PC-9 (cell line): ENCODE results near the gene OSBPL8. TPM values are rescaled to one million over a fixed set of nuclear protein-coding genes. Genes with fewer than 3 reads are reported as not detected.

ENCODE experiments used
- BruUV-seq: library from RNA; stranded (reverse); fragments of 400-500 nt; replicated peaks from 2 replicates; lab custom pipeline; 2021; lab: Mats Ljungman, UMichigan
- CTCF ChIA-PET: fragments of 300-600 bp; sonication (Branson Sonifier 250); formaldehyde crosslinking; loops from one replicate; lab custom pipeline; 2022; ENCODE audit warnings: antibody characterized with exemption; lab: Charles Lee
- POLR2A ChIA-PET: fragments of 300-600 bp; sonication (Branson Sonifier 250); formaldehyde crosslinking; loops from one replicate; lab custom pipeline; 2022; ENCODE audit warnings: antibody characterized with exemption; ENCODE audit not compliant: unreplicated experiment; lab: Charles Lee
- DNase-seq, 2 experiments: peaks; one replicate each; pipeline versions ENCODE4 v3.0.0 to v3.0.0-alpha.2; 2015 to 2022; ENCODE audit warnings: mixed read lengths in 1 of 2
- H2AFZ ChIP-seq: fragments of 200-600 bp; sonication (generic); 2 replicates; pipeline ENCODE4 v1.8.1; 2017; ENCODE audit warnings: antibody characterized with exemption
- H3F3A ChIP-seq: fragments of 200-600 bp; sonication (generic); 2 replicates; pipeline ENCODE4 v1.8.1; 2017; ENCODE audit warnings: antibody characterized with exemption, mild to moderate bottlenecking, low read depth; ENCODE audit not compliant: insufficient read depth
- H3K27ac ChIP-seq: fragments of 200-600 bp; sonication (generic); 2 replicates; pipeline ENCODE4 v1.6.1; 2016; ENCODE audit warnings: mixed run types
- H3K27me3 ChIP-seq: fragments of 200-600 bp; sonication (generic); 2 replicates; pipeline ENCODE4 v1.6.1; 2016; ENCODE audit warnings: low read depth, mixed run types; ENCODE audit not compliant: insufficient read depth
- H3K36me3 ChIP-seq: fragments of 200-600 bp; sonication (generic); 2 replicates; pipeline ENCODE4 v1.6.1; 2016; ENCODE audit warnings: low read depth, mixed run types
- H3K4me1 ChIP-seq: fragments of 200-600 bp; sonication (generic); replicated peaks from 2 replicates; pipeline ENCODE4 v1.6.1; 2016; ENCODE audit warnings: mixed run types; ENCODE audit not compliant: insufficient read depth
- H3K4me2 ChIP-seq: fragments of 200-600 bp; sonication (generic); 2 replicates; pipeline ENCODE4 v1.6.1; 2017; ENCODE audit warnings: mixed run types
- H3K4me3 ChIP-seq: fragments of 200-600 bp; sonication (generic); 2 replicates; pipeline ENCODE4 v1.6.1; 2016; ENCODE audit warnings: mixed run types
- H3K79me2 ChIP-seq: fragments of 200-600 bp; sonication (generic); 2 replicates; pipeline ENCODE4 v1.6.1; 2017; ENCODE audit warnings: low read depth, mixed run types
- H3K9me2 ChIP-seq: fragments of 200-600 bp; sonication (generic); 2 replicates; pipeline ENCODE4 v1.8.1; 2017; ENCODE audit warnings: mild to moderate bottlenecking; ENCODE audit not compliant: insufficient read depth
- H3K9me3 ChIP-seq: fragments of 200-600 bp; sonication (generic); 2 replicates; pipeline ENCODE4 v1.8.1; 2016; ENCODE audit warnings: low read depth; ENCODE audit not compliant: insufficient read depth
- H4K20me1 ChIP-seq: fragments of 200-600 bp; sonication (generic); 2 replicates; pipeline ENCODE4 v1.8.1; 2017; ENCODE audit not compliant: insufficient read depth
- EZH2 ChIP-seq: fragments of 200-600 bp; sonication (generic); IDR thresholded peaks from 2 replicates; pipeline ENCODE4 v1.8.0; 2017; ENCODE audit warnings: antibody characterized with exemption, low read depth
- intact Hi-C: fragments of 100-400 bp; cut with micrococcal nuclease; formaldehyde crosslinking; loops from one replicate; pipeline ENCODE4 v1.10.0; 2022; ENCODE audit not compliant: unreplicated experiment
- total RNA-seq: library from RNA; stranded (reverse); gene quantifications from 2 replicates; pipeline ENCODE4 v1.2.3, GENCODE V29; 2021
- TF ChIP-seq, protein P1 (sequence below): fragments of 200-600 bp; sonication (generic); conservative IDR thresholded peaks from 2 replicates; pipeline ENCODE4 v1.6.1; 2017; ENCODE audit warnings: mixed run types, antibody characterized with exemption, mild to moderate bottlenecking, moderate library complexity

The OSBPL8 gene
- total RNA-seq, 1 experiment from 2014 or later: 53.2 TPM

DNA sequence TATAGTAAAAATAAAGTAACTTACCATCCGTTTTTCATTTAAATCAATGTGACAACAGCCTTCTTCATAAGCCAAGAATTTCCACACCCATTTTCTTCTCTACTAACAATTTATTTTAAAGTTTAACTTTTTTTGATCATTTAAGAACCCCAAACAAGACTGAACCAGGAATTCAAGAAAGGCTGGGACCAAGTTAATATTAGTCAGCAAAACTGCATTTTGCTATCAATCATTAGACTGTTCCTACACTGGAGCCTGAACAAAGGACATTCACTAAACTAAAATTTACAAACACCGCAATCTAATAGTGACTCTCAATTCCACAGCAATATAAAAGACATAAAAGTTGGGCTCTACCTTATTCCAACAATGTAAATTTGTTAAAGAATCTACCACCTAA, 73.6 kb downstream of the OSBPL8 start:
- no peaks in the 10 kb centered on the region for H3K9me3 ChIP-seq
- no peak overlapping the region for H2AFZ ChIP-seq
- no peaks in the 10 kb centered on the region for H3F3A ChIP-seq
- no peak overlapping the region for H3K27ac ChIP-seq
- TF ChIP-seq, protein P1, sequence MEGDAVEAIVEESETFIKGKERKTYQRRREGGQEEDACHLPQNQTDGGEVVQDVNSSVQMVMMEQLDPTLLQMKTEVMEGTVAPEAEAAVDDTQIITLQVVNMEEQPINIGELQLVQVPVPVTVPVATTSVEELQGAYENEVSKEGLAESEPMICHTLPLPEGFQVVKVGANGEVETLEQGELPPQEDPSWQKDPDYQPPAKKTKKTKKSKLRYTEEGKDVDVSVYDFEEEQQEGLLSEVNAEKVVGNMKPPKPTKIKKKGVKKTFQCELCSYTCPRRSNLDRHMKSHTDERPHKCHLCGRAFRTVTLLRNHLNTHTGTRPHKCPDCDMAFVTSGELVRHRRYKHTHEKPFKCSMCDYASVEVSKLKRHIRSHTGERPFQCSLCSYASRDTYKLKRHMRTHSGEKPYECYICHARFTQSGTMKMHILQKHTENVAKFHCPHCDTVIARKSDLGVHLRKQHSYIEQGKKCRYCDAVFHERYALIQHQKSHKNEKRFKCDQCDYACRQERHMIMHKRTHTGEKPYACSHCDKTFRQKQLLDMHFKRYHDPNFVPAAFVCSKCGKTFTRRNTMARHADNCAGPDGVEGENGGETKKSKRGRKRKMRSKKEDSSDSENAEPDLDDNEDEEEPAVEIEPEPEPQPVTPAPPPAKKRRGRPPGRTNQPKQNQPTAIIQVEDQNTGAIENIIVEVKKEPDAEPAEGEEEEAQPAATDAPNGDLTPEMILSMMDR: no peak
- no peak for TF ChIP-seq EZH2
- no peaks in the 10 kb centered on the region for H3K79me2 ChIP-seq
- no peak overlapping the region for H3K4me3 ChIP-seq
- no peaks in the 10 kb centered on the region for H3K27me3 ChIP-seq
- H3K4me2 ChIP-seq: no peak overlapping the region
- DNase-seq: no peak
- CTCF ChIA-PET: no interaction called here
- no peaks in the 10 kb centered on the region for H3K4me1 ChIP-seq
- H3K9me2 ChIP-seq: no peaks in the 10 kb centered on the region
- POLR2A ChIA-PET: no interaction called here
- intact Hi-C loops: no loop called here
- no peaks in the 10 kb centered on the region for H4K20me1 ChIP-seq
- no peaks in the 10 kb centered on the region for H3K36me3 ChIP-seq
- no TSS peak for BruUV-seq

DNA sequence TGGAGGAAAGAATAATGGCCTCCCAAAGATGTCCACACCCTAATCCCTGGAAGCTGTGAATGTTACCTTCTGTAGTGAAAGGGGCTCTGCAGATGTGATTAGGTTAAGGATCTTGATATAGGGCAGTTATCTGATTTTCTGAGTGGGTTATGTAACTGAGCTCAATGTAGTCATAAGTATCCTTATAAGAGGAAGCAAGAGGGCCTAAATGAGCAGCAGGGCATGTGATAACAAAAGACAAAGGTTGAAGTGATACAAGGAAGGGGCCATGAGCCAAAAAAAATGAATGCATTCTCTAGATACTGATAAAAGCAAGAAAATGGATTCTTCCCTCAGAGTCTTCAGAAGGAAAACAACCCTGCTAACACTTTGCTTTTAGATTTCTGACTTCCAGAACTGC, 78.8 kb downstream of the OSBPL8 start:
- no peaks in the 10 kb centered on the region for H3F3A ChIP-seq
- ChIA-PET CTCF (no interaction called here), POLR2A (no interaction called here)
- no peak overlapping the region for H2AFZ ChIP-seq
- no peak overlapping the region for H3K4me3 ChIP-seq
- DNase-seq: no peak
- BruUV-seq: no TSS peak
- H3K36me3 ChIP-seq: no peaks in the 10 kb centered on the region
- H3K27ac ChIP-seq: no peak overlapping the region
- 0 out of 2 replicates have a peak, but pooled peaks cover 3% of the 10 kb centered on the region for H3K79me2 ChIP-seq
- H3K4me1 ChIP-seq: no peaks in the 10 kb centered on the region
- H4K20me1 ChIP-seq: no peaks in the 10 kb centered on the region
- TF ChIP-seq EZH2: no peak
- TF ChIP-seq, protein P1: no peak
- intact Hi-C loops: no loop called here
- no peaks in the 10 kb centered on the region for H3K27me3 ChIP-seq
- H3K9me3 ChIP-seq: no peaks in the 10 kb centered on the region
- no peaks in the 10 kb centered on the region for H3K9me2 ChIP-seq
- H3K4me2 ChIP-seq: no peak overlapping the region

DNA sequence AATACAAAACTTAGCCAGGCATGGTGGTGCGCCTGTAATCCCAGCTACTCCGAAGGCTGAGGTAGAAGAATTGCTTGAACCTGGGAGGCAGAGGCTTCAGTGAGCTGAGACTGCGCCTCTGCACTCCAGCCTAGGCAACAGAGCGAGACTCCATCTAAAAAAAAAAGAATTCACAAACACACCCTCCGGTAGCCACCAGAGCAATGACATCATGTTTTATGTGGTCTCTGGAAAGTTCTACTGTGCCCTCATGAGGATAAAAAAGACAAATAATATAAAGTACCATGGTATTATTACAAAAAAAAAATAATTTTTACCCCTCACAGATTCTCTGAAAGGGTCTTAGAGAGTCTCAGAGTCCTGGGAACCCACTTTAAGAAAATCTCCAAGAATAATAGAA, 81.5 kb downstream of the OSBPL8 start:
- Histone ChIP-seq H3K4me2 (no peak overlapping the region), H3K9me2 (no peaks in the 10 kb centered on the region), H3K36me3 (no peaks in the 10 kb centered on the region), H3K27me3 (no peaks in the 10 kb centered on the region), H3K4me3 (no peak overlapping the region), H2AFZ (no peak overlapping the region), H3K4me1 (no peaks in the 10 kb centered on the region), H3K27ac (no peak overlapping the region), H3K79me2 (0 out of 2 replicates have a peak, but pooled peaks cover 3% of the 10 kb centered on the region), H3K9me3 (no peaks in the 10 kb centered on the region), H4K20me1 (no peaks in the 10 kb centered on the region), H3F3A (no peaks in the 10 kb centered on the region)
- no TSS peak for BruUV-seq
- intact Hi-C loops: no loop called here
- TF ChIP-seq, protein P1: no peak
- TF ChIP-seq EZH2: no peak
- CTCF ChIA-PET: no interaction called here
- DNase-seq: no peak
- POLR2A ChIA-PET: no interaction called here
